ENCODE measurements around the gene SPART. TPM values are rescaled to one million over a fixed set of nuclear protein-coding genes. Genes with fewer than 3 reads are reported as not detected.
A peak's percentile ranks its signal among the peaks of the same experiment; 100 is the strongest.
"Not testable (repeated sequence)": the region's sequence is repeated elsewhere in the genome, so short reads cannot be mapped to it uniquely, and the experiment has no call there.

The SPART gene
- total RNA-seq, 1 donor from 2014 or later = 14.6 TPM

- no peak for ATAC-seq
Measured at GRCh38 chr13:36323408-36323807, 22.8 kb downstream of the SPART start.

GRCh38 chr13:36319793-36320192 is 26.4 kb downstream of the SPART start:
- not testable (repeated sequence) for ATAC-seq; DNase-seq (ENCODE audit: low spot score)

More at GRCh38 chr13:36323408-36323807, 22.8 kb downstream of the SPART start:
- DNase-seq (ENCODE audit: low spot score) = no peak

GRCh38 chr13:36313047-36313969 is 32.9 kb downstream of the SPART start:
- no peak for DNase-seq (ENCODE audit: low spot score)
- no peak for ATAC-seq

GRCh38 chr13:36310417-36311108 is 35.6 kb downstream of the SPART start:
- no peak for DNase-seq (ENCODE audit: low spot score)
- no peak for ATAC-seq

- no peak for ATAC-seq
- DNase-seq (ENCODE audit: low spot score) = no peak
Measured at GRCh38 chr13:36302289-36302688, 43.9 kb downstream of the SPART start.

- ATAC-seq; DNase-seq (ENCODE audit: low spot score): not testable (repeated sequence)
Measured at GRCh38 chr13:36299469-36299868, 46.7 kb downstream of the SPART start.

- ATAC-seq (no peak), DNase-seq (ENCODE audit: low spot score) (no peak)
Measured at GRCh38 chr13:36298535-36299068, 47.6 kb downstream of the SPART start.

GRCh38 chr13:36297366-36298338 is 48.5 kb downstream of the SPART start, which contains the start of gene CCDC169:
Gene CCDC169, minus strand, starts transcription at chr13:36297814. Its CDS starts 95 bp downstream, at chr13:36297719.
- ATAC-seq = peak; percentile 85
- DNase-seq (ENCODE audit: low spot score) = peak; percentile 57

- ATAC-seq (no peak), DNase-seq (ENCODE audit: low spot score) (no peak)
Measured at GRCh38 chr13:36294096-36294495, 52.1 kb downstream of the SPART start.

GRCh38 chr13:36293497-36293896 is 52.7 kb downstream of the SPART start:
- ATAC-seq = no peak
- DNase-seq (ENCODE audit: low spot score) = no peak

GRCh38 chr13:36288794-36289391 is 57.3 kb downstream of the SPART start:
- no peak for ATAC-seq

GRCh38 chr13:36286006-36286405 is 60.2 kb downstream of the SPART start:
- ATAC-seq (no peak), DNase-seq (ENCODE audit: low spot score) (no peak)

More at GRCh38 chr13:36288794-36289391, 57.3 kb downstream of the SPART start:
- DNase-seq (ENCODE audit: low spot score) = no peak

GRCh38 chr13:36282821-36283432 is 63.3 kb downstream of the SPART start:
- no peak for DNase-seq (ENCODE audit: low spot score)
- peak; percentile 87 for ATAC-seq

- no peak for DNase-seq (ENCODE audit: low spot score)
- ATAC-seq = peak; percentile 68
Measured at GRCh38 chr13:36275190-36276002, 70.8 kb downstream of the SPART start.

- ATAC-seq = no peak
Measured at GRCh38 chr13:36273431-36273830, 72.8 kb downstream of the SPART start.

GRCh38 chr13:36261976-36262375 is 84.2 kb downstream of the SPART start:
- no peak for DNase-seq (ENCODE audit: low spot score)
- no peak for ATAC-seq

More at GRCh38 chr13:36273431-36273830, 72.8 kb downstream of the SPART start:
- no peak for DNase-seq (ENCODE audit: low spot score)

GRCh38 chr13:36261011-36261410 is 85.2 kb downstream of the SPART start:
- ATAC-seq (no peak), DNase-seq (ENCODE audit: low spot score) (no peak)

GRCh38 chr13:36259361-36260137 is 86.6 kb downstream of the SPART start:
- no peak for ATAC-seq
- DNase-seq (ENCODE audit: low spot score) = no peak
